Measurements from ENCODE around the gene NPHS2.
A peak's percentile ranks its signal among the peaks of the same experiment; 100 is the strongest.

Gene NPHS2

GRCh38 chr1:179590671-179591070 is 14.9 kb upstream of the NPHS2 start:
- TF ChIP-seq CTCF (IDR thresholded peaks at IDR 0.05) = no peak

- TF ChIP-seq CTCF (IDR thresholded peaks at IDR 0.05) = no peak
These were observed 13.8 kb upstream of the NPHS2 start for GRCh38 chr1:179589509-179589908.

- TF ChIP-seq CTCF (IDR thresholded peaks at IDR 0.05) = no peak
These were observed 12.8 kb upstream of the NPHS2 start for GRCh38 chr1:179588425-179589024.

- no peak for TF ChIP-seq CTCF (IDR thresholded peaks at IDR 0.05)
These were observed 11.6 kb upstream of the NPHS2 start for GRCh38 chr1:179587336-179587735.

GRCh38 chr1:179586107-179586823 is 10.5 kb upstream of the NPHS2 start:
- TF ChIP-seq CTCF (IDR thresholded peaks at IDR 0.05) = peak; percentile 86

- TF ChIP-seq CTCF (IDR thresholded peaks at IDR 0.05) = no peak
These were observed 8.1 kb upstream of the NPHS2 start for GRCh38 chr1:179583771-179584320.

GRCh38 chr1:179576509-179576908 is 761 bp upstream of the NPHS2 start:
- no peak for TF ChIP-seq CTCF (IDR thresholded peaks at IDR 0.05)
